Caco-2 (cell line): ENCODE data around the gene OSBPL6. TPM values are rescaled to one million over a fixed set of nuclear protein-coding genes. Genes with fewer than 3 reads are reported as not detected.

Source experiments
- BruUV-seq: library from RNA; stranded (reverse); fragments of 400-500 nt; replicated peaks from 2 replicates; lab custom pipeline; 2021; lab: Mats Ljungman, UMichigan
- CTCF ChIA-PET: fragments of 300-600 bp; sonication (Branson Sonifier 250); formaldehyde crosslinking; loops from one replicate; lab custom pipeline; 2022; ENCODE audit warnings: antibody characterized with exemption; lab: Charles Lee
- POLR2A ChIA-PET: fragments of 300-600 bp; sonication (Branson Sonifier 250); formaldehyde crosslinking; loops from one replicate; lab custom pipeline; 2022; ENCODE audit warnings: antibody characterized with exemption; lab: Charles Lee
- DNase-seq, 2 experiments: peaks; one replicate each; pipeline versions ENCODE4 v3.0.0 to v3.0.0-alpha.2; 2020 to 2022
- H3K27me3 ChIP-seq: replicated peaks from 2 replicates; pipeline ENCODE4 v1.6.0; 2011; ENCODE audit warnings: low read length; ENCODE audit not compliant: control insufficient read depth, insufficient read depth
- H3K36me3 ChIP-seq: 2 replicates; pipeline ENCODE4 v1.5.1; 2011; ENCODE audit warnings: low read length; ENCODE audit not compliant: control insufficient read depth, insufficient read depth
- H3K4me1 ChIP-seq: fragments of 250-450 bp; sonication (Bioruptor Pico); 2 replicates; pipeline ENCODE4 v1.5.1; 2020; ENCODE audit warnings: mild to moderate bottlenecking
- H3K4me3 ChIP-seq: 2 replicates; pipeline ENCODE4 v1.5.1; 2011; ENCODE audit warnings: low read depth, mild to moderate bottlenecking, control low read depth, low read length
- H3K9me3 ChIP-seq: fragments of 250-450 bp; sonication (Bioruptor Pico); 2 replicates; pipeline ENCODE4 v1.5.1; 2020; ENCODE audit warnings: mild to moderate bottlenecking, moderate library complexity
- H3K27ac Mint-ChIP-seq: one replicate; pipeline ENCODE4 v1.8.0; 2022; ENCODE audit warnings: mixed read lengths; ENCODE audit not compliant: unreplicated experiment
- H3K27me3 Mint-ChIP-seq: one replicate; pipeline ENCODE4 v1.8.0; 2022; ENCODE audit warnings: mixed read lengths; ENCODE audit not compliant: insufficient read depth, unreplicated experiment
- H3K36me3 Mint-ChIP-seq: one replicate; pipeline ENCODE4 v1.8.0; 2022; ENCODE audit warnings: mild to moderate bottlenecking, mixed read lengths; ENCODE audit not compliant: insufficient read depth, unreplicated experiment
- H3K4me1 Mint-ChIP-seq: one replicate; pipeline ENCODE4 v1.8.0; 2022; ENCODE audit warnings: low read depth, mixed read lengths; ENCODE audit not compliant: unreplicated experiment
- H3K4me3 Mint-ChIP-seq: one replicate; pipeline ENCODE4 v1.8.0; 2022; ENCODE audit warnings: mild to moderate bottlenecking, moderate library complexity, mixed read lengths; ENCODE audit not compliant: unreplicated experiment
- H3K9me3 Mint-ChIP-seq: one replicate; pipeline ENCODE4 v1.8.0; 2022; ENCODE audit warnings: mixed read lengths; ENCODE audit not compliant: unreplicated experiment
- intact Hi-C: fragments of 100-400 bp; cut with micrococcal nuclease; formaldehyde crosslinking; loops from one replicate; pipeline ENCODE4 v1.10.0; 2022; ENCODE audit not compliant: unreplicated experiment
- total RNA-seq: library from RNA; stranded (reverse); gene quantifications from 2 replicates; pipeline ENCODE4 v1.2.3, GENCODE V29; 2022
- TF ChIP-seq, protein P1 (sequence below), 2 experiments: fragments of 200-600 bp in 1 of 2; IDR thresholded peaks; 1 replicate in 1 of 2; 2 replicates in 1 of 2; pipeline versions ENCODE4 v1.5.1 to v1.8.0; 2011 to 2022; ENCODE audit warnings: antibody characterized with exemption in 1 of 2, control low read depth in 1 of 2, inconsistent platforms in 1 of 2, low read depth in 1 of 2, low read length in 1 of 2, mild to moderate bottlenecking in 1 of 2, moderate library complexity in 1 of 2; ENCODE audit not compliant: insufficient read depth in 1 of 2, severe bottlenecking in 1 of 2, unreplicated experiment in 1 of 2

OSBPL6 gene
- total RNA-seq, 1 experiment from 2014 or later = 1.5 TPM

DNA sequence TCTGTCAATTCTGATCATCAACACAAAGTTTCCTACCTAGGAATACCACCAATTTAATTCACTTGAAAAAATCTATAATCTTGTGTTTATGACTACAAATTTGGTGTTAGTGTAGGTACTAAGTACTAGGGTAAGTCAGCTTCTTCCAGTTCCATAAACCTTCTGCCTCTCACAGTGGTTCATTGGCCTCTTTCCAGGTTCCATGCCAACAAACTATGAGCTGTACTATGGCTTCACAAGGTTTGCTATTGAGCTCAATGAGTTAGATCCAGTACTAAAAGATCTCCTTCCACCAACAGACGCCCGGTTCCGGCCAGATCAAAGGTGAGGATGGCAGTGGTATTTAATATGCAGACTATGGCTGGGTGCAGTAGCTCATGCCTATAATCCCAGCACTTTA is 197.9 kb downstream of the OSBPL6 start:
- H3K36me3 Mint-ChIP-seq = no peaks in the 10 kb centered on the region
- no peak overlapping the region for H3K4me3 ChIP-seq
- no peaks in the 10 kb centered on the region for H3K9me3 Mint-ChIP-seq
- intact Hi-C loops = loop anchor here (5.0 kb wide), 1 partner anchor 200 kb away; the partner anchor contains the start of gene OSBPL6
- peaks cover 7% of the 10 kb centered on the region for H3K4me1 ChIP-seq
- no peak overlapping the region for H3K27ac Mint-ChIP-seq
- H3K27me3 Mint-ChIP-seq = no peaks in the 10 kb centered on the region
- POLR2A ChIA-PET = no interaction called here
- no peak overlapping the region for H3K4me3 Mint-ChIP-seq
- no peaks in the 10 kb centered on the region for H3K36me3 ChIP-seq
- H3K4me1 Mint-ChIP-seq = peaks cover 33% of the 10 kb centered on the region
- CTCF ChIA-PET = interaction anchor here (1.9 kb wide), 1 partner anchor 22 kb away, joined by 5 read pairs; no protein-coding TSS in a partner anchor
- H3K9me3 ChIP-seq = no peaks in the 10 kb centered on the region
- TF ChIP-seq, protein P1, sequence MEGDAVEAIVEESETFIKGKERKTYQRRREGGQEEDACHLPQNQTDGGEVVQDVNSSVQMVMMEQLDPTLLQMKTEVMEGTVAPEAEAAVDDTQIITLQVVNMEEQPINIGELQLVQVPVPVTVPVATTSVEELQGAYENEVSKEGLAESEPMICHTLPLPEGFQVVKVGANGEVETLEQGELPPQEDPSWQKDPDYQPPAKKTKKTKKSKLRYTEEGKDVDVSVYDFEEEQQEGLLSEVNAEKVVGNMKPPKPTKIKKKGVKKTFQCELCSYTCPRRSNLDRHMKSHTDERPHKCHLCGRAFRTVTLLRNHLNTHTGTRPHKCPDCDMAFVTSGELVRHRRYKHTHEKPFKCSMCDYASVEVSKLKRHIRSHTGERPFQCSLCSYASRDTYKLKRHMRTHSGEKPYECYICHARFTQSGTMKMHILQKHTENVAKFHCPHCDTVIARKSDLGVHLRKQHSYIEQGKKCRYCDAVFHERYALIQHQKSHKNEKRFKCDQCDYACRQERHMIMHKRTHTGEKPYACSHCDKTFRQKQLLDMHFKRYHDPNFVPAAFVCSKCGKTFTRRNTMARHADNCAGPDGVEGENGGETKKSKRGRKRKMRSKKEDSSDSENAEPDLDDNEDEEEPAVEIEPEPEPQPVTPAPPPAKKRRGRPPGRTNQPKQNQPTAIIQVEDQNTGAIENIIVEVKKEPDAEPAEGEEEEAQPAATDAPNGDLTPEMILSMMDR (IDR thresholded peaks at IDR 0.05; ENCODE audit: insufficient read depth in 1 of 2, low read depth in 1 of 2, low read length in 1 of 2, severe bottlenecking in 1 of 2, unreplicated experiment in 1 of 2) = no peak
- no TSS peak for BruUV-seq
- no peak for DNase-seq
- H3K27me3 ChIP-seq = no peaks in the 10 kb centered on the region

DNA sequence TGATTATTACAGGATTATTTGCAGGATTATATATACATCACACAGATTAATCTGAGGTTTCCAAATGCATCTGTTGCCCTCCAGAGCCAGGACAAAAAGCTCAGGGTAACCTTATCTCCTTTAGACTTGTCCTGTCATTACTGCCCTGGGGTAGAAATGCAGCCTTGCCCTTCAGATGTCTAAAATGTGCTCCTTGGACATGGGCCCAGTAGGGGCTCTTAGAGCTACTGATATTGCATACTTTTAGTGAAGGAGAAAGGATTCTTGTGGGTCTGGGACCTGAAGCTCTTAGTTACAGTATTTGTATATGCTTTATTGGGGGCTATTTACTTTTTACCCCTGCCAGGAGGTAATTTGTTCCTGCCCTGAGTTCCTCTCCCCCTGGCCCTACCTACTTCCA is 200.5 kb downstream of the OSBPL6 start:
- no peaks in the 10 kb centered on the region for H3K36me3 Mint-ChIP-seq
- Histone ChIP-seq H3K27me3 (no peaks in the 10 kb centered on the region), H3K4me3 (no peak overlapping the region), H3K9me3 (no peaks in the 10 kb centered on the region), H3K4me1 (peaks cover 7% of the 10 kb centered on the region), H3K36me3 (no peaks in the 10 kb centered on the region)
- intact Hi-C loops = loop anchor here (2.0 to 5.0 kb wide), 2 partner anchors 88 to 203 kb away; partner anchors contain the start of gene OSBPL6
- TF ChIP-seq, protein P1 (IDR thresholded peaks at IDR 0.05; ENCODE audit: insufficient read depth in 1 of 2, low read depth in 1 of 2, low read length in 1 of 2, severe bottlenecking in 1 of 2, unreplicated experiment in 1 of 2) = no peak
- no peak overlapping the region for H3K4me3 Mint-ChIP-seq
- POLR2A ChIA-PET = interaction anchor here (0.5 kb wide), 1 partner anchor 66 kb away, joined by 4 read pairs; no protein-coding TSS in a partner anchor
- no TSS peak for BruUV-seq
- H3K4me1 Mint-ChIP-seq = peaks cover 28% of the 10 kb centered on the region
- CTCF ChIA-PET = interaction anchor here (0.7 to 1.9 kb wide), 4 partner anchors 18 to 283 kb away, joined by 3 to 9 read pairs (median 4); no protein-coding TSS in a partner anchor
- H3K27ac Mint-ChIP-seq = no peak overlapping the region
- no peaks in the 10 kb centered on the region for H3K27me3 Mint-ChIP-seq
- H3K9me3 Mint-ChIP-seq = no peaks in the 10 kb centered on the region
- no peak for DNase-seq

DNA sequence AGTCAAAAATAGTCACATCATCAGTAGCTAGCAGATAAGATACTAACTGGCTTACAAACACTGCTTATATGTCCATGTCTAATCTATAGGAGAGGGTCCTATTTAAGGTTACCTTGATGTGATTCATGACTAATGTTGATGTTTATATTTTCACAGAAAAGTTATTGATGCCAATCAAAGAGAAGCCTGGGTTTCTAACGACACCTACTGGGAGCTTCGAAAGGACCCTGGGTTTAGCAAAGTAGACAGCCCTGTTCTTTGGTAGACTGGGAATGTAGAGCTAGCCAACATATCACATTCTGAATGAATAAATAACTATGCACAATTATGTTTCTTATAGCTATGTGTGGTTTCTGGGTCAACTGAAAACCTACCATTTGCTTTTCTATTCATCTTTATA is 201.0 kb downstream of the OSBPL6 start:
- Histone ChIP-seq H3K4me3 (no peak overlapping the region), H3K36me3 (no peaks in the 10 kb centered on the region), H3K4me1 (peaks cover 7% of the 10 kb centered on the region), H3K27me3 (no peaks in the 10 kb centered on the region), H3K9me3 (no peaks in the 10 kb centered on the region)
- no peak for DNase-seq
- POLR2A ChIA-PET = interaction anchor here (0.5 kb wide), 1 partner anchor 65 kb away, joined by 4 read pairs; no protein-coding TSS in a partner anchor
- H3K4me1 Mint-ChIP-seq = peaks cover 28% of the 10 kb centered on the region
- H3K4me3 Mint-ChIP-seq = no peak overlapping the region
- no peaks in the 10 kb centered on the region for H3K9me3 Mint-ChIP-seq
- H3K27me3 Mint-ChIP-seq = no peaks in the 10 kb centered on the region
- intact Hi-C loops = loop anchor here (2.0 kb wide), 1 partner anchor 88 kb away; no protein-coding TSS in a partner anchor
- no TSS peak for BruUV-seq
- CTCF ChIA-PET = interaction anchor here (0.7 to 1.9 kb wide), 4 partner anchors 18 to 283 kb away, joined by 3 to 9 read pairs (median 4); no protein-coding TSS in a partner anchor
- H3K36me3 Mint-ChIP-seq = no peaks in the 10 kb centered on the region
- no peak overlapping the region for H3K27ac Mint-ChIP-seq
- TF ChIP-seq, protein P1 (IDR thresholded peaks at IDR 0.05; ENCODE audit: insufficient read depth in 1 of 2, low read depth in 1 of 2, low read length in 1 of 2, severe bottlenecking in 1 of 2, unreplicated experiment in 1 of 2) = no peak
